HCT116 (cell line): ENCODE results near the gene ZBTB16. TPM values are rescaled to one million over a fixed set of nuclear protein-coding genes. Genes with fewer than 3 reads are reported as not detected.

Experiments
- ATAC-seq: fragments of 200-7000 bp; cut with Tn5 transposase; 2 replicates; pipeline ENCODE4 v1.9.1; 2020; ENCODE audit warnings: mild to moderate bottlenecking, moderate library complexity
- BruUV-seq: library from RNA; stranded (reverse); fragments of 400-500 nt; replicated peaks from 2 replicates; lab custom pipeline; 2021; lab: Mats Ljungman, UMichigan
- CTCF ChIA-PET: fragments of 300-600 bp; sonication (Branson Sonifier 250); formaldehyde crosslinking; loops from one replicate; lab custom pipeline; 2021; ENCODE audit warnings: antibody characterized with exemption; lab: Charles Lee
- POLR2A ChIA-PET: fragments of 300-600, 350-600 bp; sonication (Branson Sonifier 250); formaldehyde crosslinking; loops from one replicate; lab custom pipeline; 2021; ENCODE audit warnings: antibody characterized with exemption; lab: Charles Lee
- RAD21 ChIA-PET, 2 experiments: fragments of 300-600 bp; sonication (Branson Sonifier 250); formaldehyde crosslinking; loops; one replicate each; lab custom pipeline; 2023; ENCODE audit warnings: low total read pairs in 2 of 2; ENCODE audit not compliant: uncharacterized antibody in 2 of 2, unreplicated experiment in 2 of 2, low non-redundant PET in 1 of 2; lab: Charles Lee
- DNase-seq: peaks from one replicate; pipeline ENCODE4 v3.0.0-alpha.2; 2010; ENCODE audit warnings: low read depth, low spot score
- H2AFZ ChIP-seq: fragments of 200-600 bp; shearing (Covaris generic), sonication (generic); 2 replicates; pipeline ENCODE4 v1.6.1; 2017; ENCODE audit warnings: low read depth, mixed run types, mixed read lengths, antibody characterized with exemption, low read length; ENCODE audit not compliant: poor library complexity, severe bottlenecking
- H3K27ac ChIP-seq: 2 replicates; pipeline ENCODE4 v1.5.1; 2012; ENCODE audit warnings: low read depth, low read length
- H3K27me3 ChIP-seq: fragments of 200-600 bp; sonication (generic); 2 replicates; pipeline ENCODE4 v1.6.1; 2016; ENCODE audit warnings: mixed run types, low read length, mixed read lengths; ENCODE audit not compliant: insufficient read depth
- H3K36me3 ChIP-seq, 2 experiments: fragments of 200-500 bp in 1 of 2; fragments of 200-600 bp in 1 of 2; sonication (Bioruptor generic) in 1 of 2; sonication (generic) in 1 of 2; 2 replicates each; pipeline versions ENCODE4 v1.5.1 to v1.6.1; 2014 to 2016; ENCODE audit warnings: low read length in 2 of 2, inconsistent platforms in 1 of 2, mixed read lengths in 1 of 2, mixed run types in 1 of 2; ENCODE audit not compliant: insufficient read depth in 2 of 2, control insufficient read depth in 1 of 2
- H3K4me1 ChIP-seq, 2 experiments: fragments of 200-600 bp in 1 of 2; sonication (generic) in 1 of 2; 2 replicates each; pipeline versions ENCODE4 v1.5.1 to v1.6.1; 2012 to 2017; ENCODE audit warnings: low read length in 2 of 2, inconsistent platforms in 1 of 2, mild to moderate bottlenecking in 1 of 2, mixed read lengths in 1 of 2, mixed run types in 1 of 2, moderate library complexity in 1 of 2; ENCODE audit not compliant: insufficient read depth in 2 of 2, control insufficient read depth in 1 of 2
- H3K4me2 ChIP-seq: fragments of 200-600 bp; sonication (generic); 2 replicates; pipeline ENCODE4 v1.6.1; 2017; ENCODE audit warnings: mixed run types, low read length, mixed read lengths
- H3K4me3 ChIP-seq, 2 experiments: fragments of 200-600 bp in 1 of 2; sonication (generic) in 1 of 2; replicated peaks in 1 of 2; 2 replicates each; pipeline ENCODE4 v1.5.1; 2011 to 2016; ENCODE audit warnings: low read length in 2 of 2, control low read depth in 1 of 2, low read depth in 1 of 2, mild to moderate bottlenecking in 1 of 2, mixed read lengths in 1 of 2, mixed run types in 1 of 2
- H3K79me2 ChIP-seq: fragments of 200-600 bp; sonication (generic); 2 replicates; pipeline ENCODE4 v1.6.1; 2017; ENCODE audit warnings: mild to moderate bottlenecking, mixed run types, low read length, moderate library complexity, mixed read lengths; ENCODE audit not compliant: insufficient read depth
- H3K9ac ChIP-seq: fragments of 200-600 bp; sonication (generic); 2 replicates; pipeline ENCODE4 v1.6.1; 2016; ENCODE audit warnings: low read length, mixed read lengths
- H3K9me2 ChIP-seq: fragments of 200-600 bp; sonication (generic), shearing (Covaris generic); 2 replicates; pipeline ENCODE4 v1.6.1; 2017; ENCODE audit warnings: mixed run types, mild to moderate bottlenecking, moderate library complexity; ENCODE audit not compliant: insufficient read depth
- H3K9me3 ChIP-seq, 2 experiments: fragments of 200-500 bp in 1 of 2; fragments of 200-600 bp in 1 of 2; sonication (Bioruptor generic) in 1 of 2; sonication (generic) in 1 of 2; 2 replicates each; pipeline ENCODE4 v1.6.1; 2014 to 2017; ENCODE audit warnings: low read length in 2 of 2, mixed read lengths in 2 of 2, inconsistent platforms in 1 of 2, low read depth in 1 of 2, mild to moderate bottlenecking in 1 of 2, mixed run types in 1 of 2, moderate library complexity in 1 of 2; ENCODE audit not compliant: control insufficient read depth in 1 of 2, insufficient read depth in 1 of 2
- H4K20me1 ChIP-seq: fragments of 200-600 bp; sonication (generic), shearing (Covaris generic); 2 replicates; pipeline ENCODE4 v1.6.1; 2017; ENCODE audit warnings: mixed run types, mild to moderate bottlenecking, moderate library complexity; ENCODE audit not compliant: insufficient read depth
- CBX3 ChIP-seq: IDR thresholded peaks from 2 replicates; pipeline ENCODE4 v1.6.1; 2012; ENCODE audit warnings: low read depth
- CEBPB ChIP-seq: IDR thresholded peaks from 2 replicates; pipeline ENCODE4 v1.6.1; 2012; ENCODE audit warnings: low read depth
- POLR2AphosphoS5 ChIP-seq: IDR thresholded peaks from 2 replicates; pipeline ENCODE4 v1.6.1; 2011; ENCODE audit warnings: mild to moderate bottlenecking, low read depth, low read length, moderate library complexity
- RAD21 ChIP-seq: IDR thresholded peaks from 2 replicates; pipeline ENCODE4 v1.6.1; 2012; ENCODE audit warnings: low read depth, mild to moderate bottlenecking
- SIN3A ChIP-seq: IDR thresholded peaks from 2 replicates; pipeline ENCODE4 v1.6.1; 2012; ENCODE audit warnings: low read depth
- ZNF274 ChIP-seq: fragments of 200-500 bp; sonication (Bioruptor generic); IDR thresholded peaks from 2 replicates; pipeline ENCODE4 v1.6.1; 2014; ENCODE audit warnings: mild to moderate bottlenecking, low read depth, low read length, inconsistent platforms
- intact Hi-C: fragments of 100-400 bp; cut with micrococcal nuclease; formaldehyde crosslinking; loops from 2 replicates; pipeline ENCODE4 v1.10.0; 2022
- total RNA-seq: library from RNA; stranded (reverse); gene quantifications from one replicate; pipeline ENCODE4 v1.2.1, GENCODE V29; 2021; ENCODE audit not compliant: unreplicated experiment
- TF ChIP-seq, protein P1 (sequence below): IDR thresholded peaks from 2 replicates; pipeline ENCODE4 v1.6.1; 2012

Gene ZBTB16
- total RNA-seq, 1 experiment from 2014 or later: 0.30 TPM

- POLR2A ChIA-PET: no interaction called here
- Histone ChIP-seq H3K79me2 (no peaks in the 10 kb centered on the region), H3K36me3 (no peaks in the 10 kb centered on the region), H3K9ac (no peak overlapping the region)
- no peak for TF ChIP-seq ZNF274
- TF ChIP-seq, all 23 proteins: peak for 0
- Histone ChIP-seq H3K27me3 (peaks cover 71% of the 10 kb centered on the region), H4K20me1 (no peaks in the 10 kb centered on the region), H3K27ac (no peak overlapping the region), H2AFZ (no peak overlapping the region), H3K4me2 (no peak overlapping the region), H3K9me3 (no peaks in the 10 kb centered on the region), H3K4me1 (no peaks in the 10 kb centered on the region), H3K9me2 (no peaks in the 10 kb centered on the region), H3K4me3 (no peak overlapping the region)
- BruUV-seq: no TSS peak
- ATAC-seq: no peak
- ChIA-PET RAD21 (no interaction called here), CTCF (no interaction called here)
- intact Hi-C loops: no loop called here
- DNase-seq: no peak
These were observed 83.2 kb downstream of the ZBTB16 start for GRCh38 chr11:114142707-114143106.

GRCh38 chr11:114145166-114145775, 85.8 kb downstream of the ZBTB16 start:
- peaks cover 84% of the 10 kb centered on the region for H3K27me3 ChIP-seq
- POLR2A ChIA-PET: no interaction called here
- intact Hi-C loops: no loop called here

More at GRCh38 chr11:114145166-114145775, 85.8 kb downstream of the ZBTB16 start:
- no peak for TF ChIP-seq SIN3A
- TF ChIP-seq, protein P1, sequence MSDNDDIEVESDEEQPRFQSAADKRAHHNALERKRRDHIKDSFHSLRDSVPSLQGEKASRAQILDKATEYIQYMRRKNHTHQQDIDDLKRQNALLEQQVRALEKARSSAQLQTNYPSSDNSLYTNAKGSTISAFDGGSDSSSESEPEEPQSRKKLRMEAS: no peak
- no peak for TF ChIP-seq ZNF274
- no peak for TF ChIP-seq CBX3
- no peak for TF ChIP-seq CEBPB
- no peak for TF ChIP-seq RAD21
- TF ChIP-seq POLR2AphosphoS5: no peak
- Histone ChIP-seq H3K4me3 (no peak overlapping the region), H2AFZ (no peak overlapping the region), H3K9me3 (no peaks in the 10 kb centered on the region), H3K9ac (no peak overlapping the region), H3K36me3 (no peaks in the 10 kb centered on the region), H3K27ac (no peak overlapping the region), H3K4me2 (no peak overlapping the region), H3K4me1 (no peaks in the 10 kb centered on the region), H4K20me1 (no peaks in the 10 kb centered on the region), H3K79me2 (no peaks in the 10 kb centered on the region), H3K9me2 (no peaks in the 10 kb centered on the region)
- ATAC-seq (no peak), DNase-seq (no peak)
- RAD21 ChIA-PET: no interaction called here
- no TSS peak for BruUV-seq
- CTCF ChIA-PET: no interaction called here
